Omental fat pad (tissue), 4 donors: ENCODE measurements around the gene ALDH1A2. TPM values are rescaled to one million over a fixed set of nuclear protein-coding genes. Genes with fewer than 3 reads are reported as not detected.

Experiments used
- ATAC-seq: fragments of 150-250 bp; one replicate; pipeline ENCODE4 v1.9.1; 2016; ENCODE audit warnings: mild to moderate bottlenecking, moderate library complexity; ENCODE audit not compliant: low FRiP score
- DNase-seq: peaks from one replicate; pipeline ENCODE4 v3.0.0-alpha.2; 2019; ENCODE audit warnings: low spot score
- total RNA-seq, 4 donors: library from RNA; depleted of rRNA; stranded (reverse); fragments of >200 nt; gene quantifications; one replicate each; pipeline ENCODE4 v1.1.0, GENCODE V29; 2016
- TF ChIP-seq, protein P1 (sequence below), 3 donors: fragments of 450-650 bp; IDR thresholded peaks; one replicate each; pipeline ENCODE4 v1.5.1; 2016 to 2017; ENCODE audit warnings: antibody characterized with exemption in 3 of 3, mild to moderate bottlenecking in 3 of 3, moderate library complexity in 2 of 3

ALDH1A2 gene
- total RNA-seq, 4 donors from 2014 or later, result 16.6 to 172 (median 69.6) TPM

DNA sequence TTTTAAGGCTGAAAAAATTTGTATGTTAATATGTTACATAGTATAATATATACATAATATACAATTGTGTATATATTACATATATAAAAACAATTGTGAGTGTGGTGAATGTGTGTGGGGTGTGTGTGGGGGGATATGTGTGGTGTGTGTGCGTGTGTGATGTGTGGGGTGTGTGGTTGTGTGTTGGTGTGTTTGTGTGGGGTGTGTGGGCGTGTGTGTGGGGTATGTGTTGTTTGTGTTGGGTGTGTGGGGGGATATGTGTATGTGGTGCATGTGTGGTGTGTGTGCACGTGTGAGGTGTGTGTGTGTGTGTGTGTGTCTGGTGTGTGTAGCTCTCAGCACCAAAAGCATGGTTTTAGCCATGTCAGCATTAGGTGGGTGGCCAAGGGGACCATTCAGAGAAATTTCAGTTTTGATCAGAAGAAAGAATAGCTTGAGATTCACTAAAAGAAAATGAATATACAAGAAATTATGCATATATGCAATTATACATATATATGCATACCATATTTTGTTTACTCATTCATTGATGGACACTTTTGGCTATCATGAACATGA, 118.9 kb downstream of the ALDH1A2 start:
- DNase-seq (no peak), ATAC-seq (no peak)
- TF ChIP-seq, protein P1, sequence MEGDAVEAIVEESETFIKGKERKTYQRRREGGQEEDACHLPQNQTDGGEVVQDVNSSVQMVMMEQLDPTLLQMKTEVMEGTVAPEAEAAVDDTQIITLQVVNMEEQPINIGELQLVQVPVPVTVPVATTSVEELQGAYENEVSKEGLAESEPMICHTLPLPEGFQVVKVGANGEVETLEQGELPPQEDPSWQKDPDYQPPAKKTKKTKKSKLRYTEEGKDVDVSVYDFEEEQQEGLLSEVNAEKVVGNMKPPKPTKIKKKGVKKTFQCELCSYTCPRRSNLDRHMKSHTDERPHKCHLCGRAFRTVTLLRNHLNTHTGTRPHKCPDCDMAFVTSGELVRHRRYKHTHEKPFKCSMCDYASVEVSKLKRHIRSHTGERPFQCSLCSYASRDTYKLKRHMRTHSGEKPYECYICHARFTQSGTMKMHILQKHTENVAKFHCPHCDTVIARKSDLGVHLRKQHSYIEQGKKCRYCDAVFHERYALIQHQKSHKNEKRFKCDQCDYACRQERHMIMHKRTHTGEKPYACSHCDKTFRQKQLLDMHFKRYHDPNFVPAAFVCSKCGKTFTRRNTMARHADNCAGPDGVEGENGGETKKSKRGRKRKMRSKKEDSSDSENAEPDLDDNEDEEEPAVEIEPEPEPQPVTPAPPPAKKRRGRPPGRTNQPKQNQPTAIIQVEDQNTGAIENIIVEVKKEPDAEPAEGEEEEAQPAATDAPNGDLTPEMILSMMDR (IDR thresholded peaks at IDR 0.05), result no peak

DNA sequence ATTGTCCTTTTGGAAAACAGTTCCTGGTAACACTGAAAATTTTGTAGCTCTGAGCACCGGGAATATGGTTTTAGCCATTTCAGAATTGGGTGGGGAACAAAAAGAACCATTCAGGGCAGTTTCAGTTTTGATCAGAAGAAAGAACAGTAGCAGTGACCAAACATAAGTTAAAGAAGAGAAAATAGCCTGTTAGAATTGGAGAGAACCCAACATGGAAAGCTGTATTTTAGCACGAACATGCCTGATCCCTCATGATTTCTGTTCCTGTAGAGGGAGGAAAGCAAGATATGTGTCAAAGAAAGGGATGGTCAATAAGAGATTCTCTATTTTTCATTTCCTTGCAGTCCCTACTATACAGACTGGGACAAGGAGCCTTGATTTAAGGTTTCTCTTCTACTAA, 119.9 kb downstream of the ALDH1A2 start:
- TF ChIP-seq, protein P1 (IDR thresholded peaks at IDR 0.05), result no peak
- ATAC-seq, result no peak
- DNase-seq, result no peak

DNA sequence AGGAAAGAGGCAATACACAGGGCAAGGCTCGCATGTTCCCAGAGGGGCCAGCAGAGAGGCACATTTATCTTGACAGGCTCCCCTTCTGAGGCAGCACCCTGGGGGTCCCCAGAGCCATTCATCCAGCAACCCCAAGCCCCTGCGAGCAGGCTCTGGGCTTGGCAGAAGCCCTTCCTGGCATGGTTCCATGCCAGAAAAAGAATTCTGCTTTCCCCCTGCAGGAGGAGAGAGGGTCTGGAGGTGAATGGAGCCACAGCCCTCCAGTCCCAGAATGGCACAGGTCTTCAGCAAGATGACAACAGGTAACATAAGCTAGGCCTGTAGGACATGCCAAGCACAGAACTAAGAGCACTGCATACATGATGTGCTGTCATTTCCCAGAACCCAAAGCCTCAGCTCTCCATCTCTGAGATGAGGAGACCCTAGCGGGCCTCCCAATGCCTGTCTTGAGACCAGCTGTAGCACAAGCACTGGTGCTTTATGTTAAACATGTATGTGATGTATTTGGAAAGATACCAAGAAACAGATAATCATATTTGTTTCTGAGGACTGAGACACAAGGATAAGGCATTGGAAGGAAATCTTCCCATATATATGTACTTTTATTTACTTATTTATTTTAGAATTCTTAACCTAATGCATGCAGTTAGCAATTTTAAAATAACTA, 121.6 kb downstream of the ALDH1A2 start:
- no peak for ATAC-seq
- no peak for DNase-seq
- TF ChIP-seq, protein P1 (IDR thresholded peaks at IDR 0.05), result no peak

DNA sequence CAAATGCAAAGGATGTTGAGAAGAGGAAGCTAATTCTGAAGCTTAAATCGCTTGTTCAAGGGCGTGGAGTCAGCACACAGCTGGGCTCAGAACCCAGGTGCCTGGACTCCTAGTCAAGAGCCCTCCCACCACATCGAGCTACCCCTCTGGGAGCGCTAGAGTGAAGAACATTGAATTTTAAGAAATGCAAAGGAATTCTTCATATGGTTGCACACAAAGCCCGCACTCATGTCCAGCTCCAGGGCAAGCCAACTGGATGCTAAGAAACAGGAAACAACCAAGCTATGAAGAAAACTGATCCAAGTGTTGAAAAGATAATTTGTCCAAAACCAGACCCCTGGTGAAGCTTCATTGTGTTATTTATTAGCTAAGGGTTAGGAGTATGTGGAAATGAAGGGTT, 122.3 kb downstream of the ALDH1A2 start:
- DNase-seq, result no peak
- ATAC-seq, result no peak
- TF ChIP-seq, protein P1 (IDR thresholded peaks at IDR 0.05), result no peak

DNA sequence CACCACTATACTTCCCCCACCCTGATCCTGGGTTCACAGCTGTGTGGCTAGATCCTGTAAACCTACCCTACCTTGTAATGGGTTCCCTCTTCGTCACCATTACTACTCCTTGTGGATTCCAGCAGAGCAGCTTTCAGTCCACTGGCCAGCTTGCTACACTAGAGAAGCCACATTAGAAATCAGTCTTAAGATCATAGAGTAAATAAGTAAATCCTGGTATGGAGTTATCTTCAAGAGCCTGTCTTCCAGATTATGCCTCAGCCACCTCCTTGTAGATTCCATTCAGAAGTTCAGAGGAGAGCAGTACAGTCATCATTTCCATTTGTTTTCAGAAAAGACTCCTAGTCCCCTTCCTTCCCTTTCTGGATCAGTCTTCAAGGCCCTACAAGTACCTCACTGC, 123.7 kb downstream of the ALDH1A2 start:
- TF ChIP-seq, protein P1 (IDR thresholded peaks at IDR 0.05), result no peak
- ATAC-seq (no peak), DNase-seq (no peak)

DNA sequence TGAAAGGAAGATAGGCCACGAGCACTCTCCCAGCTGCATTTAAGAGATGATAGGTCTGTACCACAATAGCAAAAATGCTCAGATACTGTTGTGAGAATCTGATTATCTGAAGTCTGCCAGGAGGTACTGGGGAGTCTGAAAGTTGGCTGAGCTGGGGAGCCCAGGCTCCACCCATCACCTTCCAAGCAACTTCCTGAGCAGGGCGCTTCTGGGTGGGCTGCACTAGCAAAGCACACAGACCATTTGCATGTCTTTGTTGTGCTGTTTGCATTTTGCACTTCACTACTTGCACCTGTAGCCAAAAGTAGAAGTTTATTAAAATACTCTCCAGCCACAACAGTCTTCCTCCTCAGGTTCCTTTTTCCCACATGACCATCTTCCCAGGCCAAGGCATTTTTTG, 133.2 kb downstream of the ALDH1A2 start:
- TF ChIP-seq, protein P1 (IDR thresholded peaks at IDR 0.05), result no peak
- DNase-seq (no peak), ATAC-seq (no peak)

DNA sequence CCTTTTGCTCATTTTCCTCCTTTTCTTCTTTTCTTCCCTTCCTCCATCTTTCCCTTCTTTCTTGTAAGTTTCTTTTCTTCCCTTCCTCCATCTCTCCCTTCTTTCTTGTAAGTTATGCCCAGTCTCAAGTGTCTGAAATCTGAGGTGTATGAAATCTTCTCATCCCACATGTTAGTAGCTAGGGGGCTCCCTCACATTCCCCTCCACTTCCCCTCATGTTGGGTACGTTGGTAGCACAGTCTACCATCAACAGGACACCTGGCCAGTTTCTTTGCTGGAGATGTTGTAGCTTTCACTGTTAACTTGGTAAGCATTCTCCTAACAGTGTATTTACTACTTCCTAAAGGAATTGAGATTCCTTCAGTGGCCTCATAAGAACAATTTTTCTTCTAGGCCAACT, 133.9 kb downstream of the ALDH1A2 start:
- TF ChIP-seq, protein P1 (IDR thresholded peaks at IDR 0.05), result no peak
- DNase-seq (no peak), ATAC-seq (no peak)
